K562 (cell line): Measurements from ENCODE around the gene GALNT7. TPM values are rescaled to one million over a fixed set of nuclear protein-coding genes. Genes with fewer than 3 reads are reported as not detected.

Experiments used
- ATF3 ChIP-seq, 2 experiments: fragments of 450-650 bp in 1 of 2; sonication (generic) in 1 of 2; formaldehyde crosslinking in 1 of 2; IDR thresholded peaks in 1 of 2; conservative IDR thresholded peaks in 1 of 2; 2 replicates each; pipeline versions ENCODE4 v1.6.1 to v1.8.1; 2016 to 2023; ENCODE audit warnings: mild to moderate bottlenecking in 2 of 2, moderate library complexity in 2 of 2, inconsistent platforms in 1 of 2, missing genetic modification reagents in 1 of 2
- BRD4 ChIP-seq: fragments of 200-600 bp; sonication (generic); IDR thresholded peaks from 2 replicates; pipeline ENCODE4 v1.6.1; 2017; ENCODE audit warnings: inconsistent platforms
- CCAR2 ChIP-seq: fragments of 200-400 bp; formaldehyde crosslinking; IDR thresholded peaks from 2 replicates; pipeline ENCODE4 v1.6.1; 2017; ENCODE audit warnings: mild to moderate bottlenecking, low read depth, low read length
- CGGBP1 ChIP-seq: fragments of 250-450 bp; sonication (Bioruptor Pico); IDR thresholded peaks from 2 replicates; pipeline ENCODE4 v1.9.0; 2021; ENCODE audit warnings: mild to moderate bottlenecking
- HMG20A ChIP-seq: fragments of 450-650 bp; formaldehyde crosslinking; conservative IDR thresholded peaks from 2 replicates; pipeline ENCODE4 v1.4.0; 2020; ENCODE audit warnings: mild to moderate bottlenecking, mixed read lengths
- KDM5B ChIP-seq: fragments of 200-600 bp; sonication (generic); IDR thresholded peaks from 2 replicates; pipeline ENCODE4 v1.6.1; 2012; ENCODE audit warnings: low read depth, mild to moderate bottlenecking, moderate library complexity, low read length, control low read depth, inconsistent platforms; ENCODE audit not compliant: insufficient replicate concordance
- KLF13 ChIP-seq: fragments of 450-650 bp; IDR thresholded peaks from 2 replicates; pipeline ENCODE4 v1.6.1; 2016; ENCODE audit warnings: missing genetic modification characterization, low read depth, mild to moderate bottlenecking, missing compliant biosample characterization, moderate library complexity, borderline replicate concordance
- MED1 ChIP-seq: sonication (generic); formaldehyde crosslinking; IDR thresholded peaks from 2 replicates; pipeline ENCODE4 v1.8.1; 2023; ENCODE audit warnings: missing genetic modification reagents, borderline replicate concordance
- PCBP1 ChIP-seq: fragments of 200-400 bp; formaldehyde crosslinking; IDR thresholded peaks from 2 replicates; pipeline ENCODE4 v1.6.1; 2018; ENCODE audit warnings: mild to moderate bottlenecking, low read depth, low read length; ENCODE audit not compliant: poor library complexity, severe bottlenecking
- RBM39 ChIP-seq: fragments of 200-400 bp; formaldehyde crosslinking; optimal IDR thresholded peaks from 2 replicates; pipeline ENCODE3; 2018; ENCODE audit warnings: low read depth, low read length
- SAP30 ChIP-seq: fragments of 200-600 bp; sonication (generic); IDR thresholded peaks from 2 replicates; pipeline ENCODE4 v1.6.1; 2012; ENCODE audit warnings: borderline replicate concordance, low read depth, mild to moderate bottlenecking, moderate library complexity, low read length, control low read depth, inconsistent platforms; ENCODE audit not compliant: insufficient read depth, poor library complexity, severe bottlenecking
- SIRT6 ChIP-seq: IDR thresholded peaks from one replicate; pipeline ENCODE4 v1.6.1; 2012; ENCODE audit warnings: low read depth, mild to moderate bottlenecking, control low read depth, inconsistent platforms, low read length, moderate library complexity
- TBL1XR1 ChIP-seq, 2 experiments: IDR thresholded peaks; 2 replicates each; pipeline ENCODE4 v1.6.1; 2012; ENCODE audit warnings: improper control_type of control experiment in 2 of 2, low read length in 2 of 2, mild to moderate bottlenecking in 1 of 2
- THRAP3 ChIP-seq: fragments of 450-650 bp; IDR thresholded peaks from 2 replicates; pipeline ENCODE4 v1.6.1; 2016; ENCODE audit warnings: mild to moderate bottlenecking, inconsistent platforms, borderline replicate concordance
- ZNF41 ChIP-seq: fragments of 250-450 bp; sonication (Bioruptor Pico); conservative IDR thresholded peaks from 2 replicates; pipeline ENCODE4 v1.4.0; 2020; ENCODE audit warnings: mild to moderate bottlenecking
- ZNF766 ChIP-seq: fragments of 200-800 bp; sonication (Bioruptor generic); conservative IDR thresholded peaks from 2 replicates; pipeline ENCODE4 v1.6.1; 2016; ENCODE audit warnings: missing genetic modification characterization, missing compliant biosample characterization
- ZNF785 ChIP-seq: fragments of 250-450 bp; sonication (Bioruptor Pico); IDR thresholded peaks from 2 replicates; pipeline ENCODE4 v1.4.0; 2020; ENCODE audit warnings: mild to moderate bottlenecking
- polyA plus RNA-seq, 8 experiments: library from polyadenylated mRNA; depleted of rRNA in 4 of 8; stranded (reverse) in 5 of 8; unstranded in 3 of 8; fragments of >200 nt; fragmentation: Nextera tagmentation in 2 of 8; fragmentation: Illumina TruSeq in 1 of 8; extraction: Ambion mirVana in 2 of 8; extraction: Trizol in 1 of 8; gene quantifications; 2 replicates each; pipeline versions ENCODE4 v1.2.1 to v1.2.3, GENCODE V29; 2011 to 2014; ENCODE audit warnings: inconsistent platforms in 1 of 8, missing spikeins in 1 of 8
- total RNA-seq, 7 experiments: library from RNA; depleted of rRNA in 6 of 7; stranded (reverse); fragments of >200 nt in 6 of 7; fragmentation: Illumina TruSeq in 2 of 7; extraction: Trizol in 2 of 7; gene quantifications; 2 replicates each; pipeline versions ENCODE4 v1.2.1 to v1.2.3, GENCODE V29; 2011 to 2021; ENCODE audit warnings: low replicate concordance in 1 of 7
- TF ChIP-seq, protein P1 (sequence below): fragments of 150-350 bp; conservative IDR thresholded peaks from 2 replicates; pipeline ENCODE4 v1.6.1; 2014; ENCODE audit warnings: low read length
- TF ChIP-seq, protein P2 (sequence below): sonication (generic); formaldehyde crosslinking; IDR thresholded peaks from 2 replicates; pipeline ENCODE4 v1.8.0; 2023; ENCODE audit warnings: missing genetic modification reagents, mild to moderate bottlenecking, borderline replicate concordance

Gene GALNT7
- total and polyA plus RNA-seq, 9 of the 15 experiments (the other 6 are each of a cell fraction or from before 2014, with no cell fraction given) = 16.7 to 38.7 (median 31.1) TPM

- TF ChIP-seq, protein P1, sequence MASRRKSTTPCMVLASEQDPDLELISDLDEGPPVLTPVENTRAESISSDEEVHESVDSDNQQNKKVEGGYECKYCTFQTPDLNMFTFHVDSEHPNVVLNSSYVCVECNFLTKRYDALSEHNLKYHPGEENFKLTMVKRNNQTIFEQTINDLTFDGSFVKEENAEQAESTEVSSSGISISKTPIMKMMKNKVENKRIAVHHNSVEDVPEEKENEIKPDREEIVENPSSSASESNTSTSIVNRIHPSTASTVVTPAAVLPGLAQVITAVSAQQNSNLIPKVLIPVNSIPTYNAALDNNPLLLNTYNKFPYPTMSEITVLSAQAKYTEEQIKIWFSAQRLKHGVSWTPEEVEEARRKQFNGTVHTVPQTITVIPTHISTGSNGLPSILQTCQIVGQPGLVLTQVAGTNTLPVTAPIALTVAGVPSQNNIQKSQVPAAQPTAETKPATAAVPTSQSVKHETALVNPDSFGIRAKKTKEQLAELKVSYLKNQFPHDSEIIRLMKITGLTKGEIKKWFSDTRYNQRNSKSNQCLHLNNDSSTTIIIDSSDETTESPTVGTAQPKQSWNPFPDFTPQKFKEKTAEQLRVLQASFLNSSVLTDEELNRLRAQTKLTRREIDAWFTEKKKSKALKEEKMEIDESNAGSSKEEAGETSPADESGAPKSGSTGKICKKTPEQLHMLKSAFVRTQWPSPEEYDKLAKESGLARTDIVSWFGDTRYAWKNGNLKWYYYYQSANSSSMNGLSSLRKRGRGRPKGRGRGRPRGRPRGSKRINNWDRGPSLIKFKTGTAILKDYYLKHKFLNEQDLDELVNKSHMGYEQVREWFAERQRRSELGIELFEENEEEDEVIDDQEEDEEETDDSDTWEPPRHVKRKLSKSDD = no peak
- TF ChIP-seq ZNF785 (CRISPR knock-in tag) (no peak), PCBP1 (no peak), THRAP3 (no peak), SIRT6 (no peak), MED1 (CRISPR knock-in tag) (no peak), HMG20A (CRISPR knock-in tag) (no peak), ATF3 (IDR thresholded peaks at IDR 0.05) (no peak), ATF3 (CRISPR knock-in tag; conservative IDR thresholded peaks at IDR 0.05) (no peak), SAP30 (no peak), ZNF41 (CRISPR knock-in tag) (no peak), RBM39 (no peak), BRD4 (no peak), ZNF766 (CRISPR knock-in tag) (peak; percentile 95), CGGBP1 (CRISPR knock-in tag) (no peak), CCAR2 (no peak), KLF13 (tag) (no peak), TBL1XR1 (IDR thresholded peaks at IDR 0.05; ENCODE audit: low read length in 2 of 2) (0 out of 4 replicates have a peak, but pooled peaks of 1 of the 2 experiments have one; percentile 56), KDM5B (no peak)
- TF ChIP-seq, protein P2, sequence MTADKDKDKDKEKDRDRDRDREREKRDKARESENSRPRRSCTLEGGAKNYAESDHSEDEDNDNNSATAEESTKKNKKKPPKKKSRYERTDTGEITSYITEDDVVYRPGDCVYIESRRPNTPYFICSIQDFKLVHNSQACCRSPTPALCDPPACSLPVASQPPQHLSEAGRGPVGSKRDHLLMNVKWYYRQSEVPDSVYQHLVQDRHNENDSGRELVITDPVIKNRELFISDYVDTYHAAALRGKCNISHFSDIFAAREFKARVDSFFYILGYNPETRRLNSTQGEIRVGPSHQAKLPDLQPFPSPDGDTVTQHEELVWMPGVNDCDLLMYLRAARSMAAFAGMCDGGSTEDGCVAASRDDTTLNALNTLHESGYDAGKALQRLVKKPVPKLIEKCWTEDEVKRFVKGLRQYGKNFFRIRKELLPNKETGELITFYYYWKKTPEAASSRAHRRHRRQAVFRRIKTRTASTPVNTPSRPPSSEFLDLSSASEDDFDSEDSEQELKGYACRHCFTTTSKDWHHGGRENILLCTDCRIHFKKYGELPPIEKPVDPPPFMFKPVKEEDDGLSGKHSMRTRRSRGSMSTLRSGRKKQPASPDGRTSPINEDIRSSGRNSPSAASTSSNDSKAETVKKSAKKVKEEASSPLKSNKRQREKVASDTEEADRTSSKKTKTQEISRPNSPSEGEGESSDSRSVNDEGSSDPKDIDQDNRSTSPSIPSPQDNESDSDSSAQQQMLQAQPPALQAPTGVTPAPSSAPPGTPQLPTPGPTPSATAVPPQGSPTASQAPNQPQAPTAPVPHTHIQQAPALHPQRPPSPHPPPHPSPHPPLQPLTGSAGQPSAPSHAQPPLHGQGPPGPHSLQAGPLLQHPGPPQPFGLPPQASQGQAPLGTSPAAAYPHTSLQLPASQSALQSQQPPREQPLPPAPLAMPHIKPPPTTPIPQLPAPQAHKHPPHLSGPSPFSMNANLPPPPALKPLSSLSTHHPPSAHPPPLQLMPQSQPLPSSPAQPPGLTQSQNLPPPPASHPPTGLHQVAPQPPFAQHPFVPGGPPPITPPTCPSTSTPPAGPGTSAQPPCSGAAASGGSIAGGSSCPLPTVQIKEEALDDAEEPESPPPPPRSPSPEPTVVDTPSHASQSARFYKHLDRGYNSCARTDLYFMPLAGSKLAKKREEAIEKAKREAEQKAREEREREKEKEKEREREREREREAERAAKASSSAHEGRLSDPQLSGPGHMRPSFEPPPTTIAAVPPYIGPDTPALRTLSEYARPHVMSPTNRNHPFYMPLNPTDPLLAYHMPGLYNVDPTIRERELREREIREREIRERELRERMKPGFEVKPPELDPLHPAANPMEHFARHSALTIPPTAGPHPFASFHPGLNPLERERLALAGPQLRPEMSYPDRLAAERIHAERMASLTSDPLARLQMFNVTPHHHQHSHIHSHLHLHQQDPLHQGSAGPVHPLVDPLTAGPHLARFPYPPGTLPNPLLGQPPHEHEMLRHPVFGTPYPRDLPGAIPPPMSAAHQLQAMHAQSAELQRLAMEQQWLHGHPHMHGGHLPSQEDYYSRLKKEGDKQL (CRISPR knock-in tag) = no peak
Measured at GRCh38 chr4:173289353-173289727, 120.7 kb downstream of the GALNT7 start (continued).
